Ishikawa (cell line): Measurements from ENCODE around the gene SLC30A10.

Source experiments
- CEBPB ChIP-seq: IDR thresholded peaks from 2 replicates; pipeline ENCODE4 v1.6.1; 2012
- CREB1 ChIP-seq: IDR thresholded peaks from 2 replicates; pipeline ENCODE4 v1.6.1; 2012; ENCODE audit warnings: low read depth
- EGR1 ChIP-seq: IDR thresholded peaks from 2 replicates; pipeline ENCODE4 v1.6.1; 2012
- EP300 ChIP-seq: IDR thresholded peaks from 2 replicates; pipeline ENCODE4 v1.6.1; 2012; ENCODE audit warnings: borderline replicate concordance
- FOXM1 ChIP-seq: IDR thresholded peaks from 2 replicates; pipeline ENCODE4 v1.6.1; 2012; ENCODE audit warnings: low read depth, borderline replicate concordance
- RAD21 ChIP-seq: IDR thresholded peaks from 2 replicates; pipeline ENCODE4 v1.6.1; 2012; ENCODE audit warnings: low read depth
- TAF1 ChIP-seq: IDR thresholded peaks from 2 replicates; pipeline ENCODE4 v1.6.1; 2012; ENCODE audit warnings: low read depth, mild to moderate bottlenecking
- TCF12 ChIP-seq: IDR thresholded peaks from 2 replicates; pipeline ENCODE4 v1.6.1; 2012; ENCODE audit warnings: low read depth
- TEAD4 ChIP-seq: IDR thresholded peaks from 2 replicates; pipeline ENCODE4 v1.6.1; 2012
- YY1 ChIP-seq: IDR thresholded peaks from 2 replicates; pipeline ENCODE4 v1.6.1; 2012; ENCODE audit warnings: low read depth
- ZBTB7A ChIP-seq: IDR thresholded peaks from 2 replicates; pipeline ENCODE4 v1.6.1; 2012; ENCODE audit warnings: low read depth
- TF ChIP-seq, protein P1 (sequence below): IDR thresholded peaks from 2 replicates; pipeline ENCODE4 v1.6.1; 2012
- TF ChIP-seq, protein P2 (sequence below): IDR thresholded peaks from 2 replicates; pipeline ENCODE4 v1.6.1; 2012; ENCODE audit warnings: low read depth, mild to moderate bottlenecking

GRCh38 chr1:219875860-219876259 lies 52.5 kb downstream of the SLC30A10 start:
- TF ChIP-seq TAF1 (no peak), EP300 (no peak), RAD21 (no peak), FOXM1 (no peak), CEBPB (no peak), TEAD4 (no peak), YY1 (no peak), CREB1 (no peak), TCF12 (no peak), ZBTB7A (no peak), EGR1 (no peak)
- TF ChIP-seq, protein P1, sequence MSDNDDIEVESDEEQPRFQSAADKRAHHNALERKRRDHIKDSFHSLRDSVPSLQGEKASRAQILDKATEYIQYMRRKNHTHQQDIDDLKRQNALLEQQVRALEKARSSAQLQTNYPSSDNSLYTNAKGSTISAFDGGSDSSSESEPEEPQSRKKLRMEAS = no peak
- TF ChIP-seq, protein P2, sequence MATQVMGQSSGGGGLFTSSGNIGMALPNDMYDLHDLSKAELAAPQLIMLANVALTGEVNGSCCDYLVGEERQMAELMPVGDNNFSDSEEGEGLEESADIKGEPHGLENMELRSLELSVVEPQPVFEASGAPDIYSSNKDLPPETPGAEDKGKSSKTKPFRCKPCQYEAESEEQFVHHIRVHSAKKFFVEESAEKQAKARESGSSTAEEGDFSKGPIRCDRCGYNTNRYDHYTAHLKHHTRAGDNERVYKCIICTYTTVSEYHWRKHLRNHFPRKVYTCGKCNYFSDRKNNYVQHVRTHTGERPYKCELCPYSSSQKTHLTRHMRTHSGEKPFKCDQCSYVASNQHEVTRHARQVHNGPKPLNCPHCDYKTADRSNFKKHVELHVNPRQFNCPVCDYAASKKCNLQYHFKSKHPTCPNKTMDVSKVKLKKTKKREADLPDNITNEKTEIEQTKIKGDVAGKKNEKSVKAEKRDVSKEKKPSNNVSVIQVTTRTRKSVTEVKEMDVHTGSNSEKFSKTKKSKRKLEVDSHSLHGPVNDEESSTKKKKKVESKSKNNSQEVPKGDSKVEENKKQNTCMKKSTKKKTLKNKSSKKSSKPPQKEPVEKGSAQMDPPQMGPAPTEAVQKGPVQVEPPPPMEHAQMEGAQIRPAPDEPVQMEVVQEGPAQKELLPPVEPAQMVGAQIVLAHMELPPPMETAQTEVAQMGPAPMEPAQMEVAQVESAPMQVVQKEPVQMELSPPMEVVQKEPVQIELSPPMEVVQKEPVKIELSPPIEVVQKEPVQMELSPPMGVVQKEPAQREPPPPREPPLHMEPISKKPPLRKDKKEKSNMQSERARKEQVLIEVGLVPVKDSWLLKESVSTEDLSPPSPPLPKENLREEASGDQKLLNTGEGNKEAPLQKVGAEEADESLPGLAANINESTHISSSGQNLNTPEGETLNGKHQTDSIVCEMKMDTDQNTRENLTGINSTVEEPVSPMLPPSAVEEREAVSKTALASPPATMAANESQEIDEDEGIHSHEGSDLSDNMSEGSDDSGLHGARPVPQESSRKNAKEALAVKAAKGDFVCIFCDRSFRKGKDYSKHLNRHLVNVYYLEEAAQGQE = no peak
